ENCODE measurements around the gene EMILIN3.

The EMILIN3 gene

DNA sequence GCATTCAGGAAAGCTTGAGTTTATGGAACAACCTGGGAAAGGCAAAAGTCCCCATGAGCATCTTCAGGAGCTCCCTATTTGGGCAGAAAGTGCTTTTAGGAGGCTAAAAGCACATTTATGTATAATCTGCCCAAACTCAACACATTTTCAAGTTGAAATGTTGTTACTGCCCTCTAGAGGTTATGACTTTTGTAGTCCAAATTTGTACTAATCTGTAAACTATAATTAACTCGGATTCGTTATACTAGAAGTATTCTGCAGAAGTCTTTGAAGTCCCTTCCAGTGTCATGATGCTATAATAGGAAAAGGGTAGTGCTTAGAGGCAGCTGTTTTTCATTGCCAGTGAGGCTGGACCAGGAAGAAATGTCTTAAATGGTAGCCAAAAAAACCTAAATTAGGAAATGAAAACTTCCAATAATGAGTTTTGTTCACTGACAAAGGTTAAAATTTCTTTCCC is 44.8 kb upstream of the EMILIN3 start:
- ATAC-seq: 0 out of 3 replicates have a peak, but pooled peaks have one; percentile 43
- TF ChIP-seq ZNF70 (CRISPR knock-in tag; IDR thresholded peaks at IDR 0.05): no peak
- no peak for TF ChIP-seq SNAI2 (CRISPR knock-in tag; IDR thresholded peaks at IDR 0.05)
- TF ChIP-seq ZFP30 (CRISPR knock-in tag; IDR thresholded peaks at IDR 0.05): no peak
- TF ChIP-seq ZNF565 (CRISPR knock-in tag; conservative IDR thresholded peaks at IDR 0.05; ENCODE audit: low read depth): no peak

DNA sequence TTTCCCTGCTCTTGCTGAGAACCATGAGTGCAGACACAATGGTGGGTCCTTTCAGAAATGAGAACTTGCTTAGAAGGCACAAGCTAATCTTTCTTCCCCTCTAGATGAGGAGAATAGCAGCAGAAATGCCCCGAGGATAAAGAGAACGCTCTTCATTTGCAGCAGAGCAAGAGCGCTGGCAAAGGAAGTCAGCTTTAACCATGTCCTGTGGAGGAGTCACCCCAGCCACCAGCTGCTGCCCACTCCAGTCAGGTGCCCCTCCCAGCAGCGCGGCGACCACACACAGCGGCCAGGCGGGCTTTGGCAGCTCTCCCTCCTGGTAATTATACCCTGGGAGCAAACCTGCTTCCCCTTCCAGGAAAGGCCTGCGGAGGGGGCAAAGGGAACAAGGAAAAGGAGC is 42.4 kb upstream of the EMILIN3 start:
- TF ChIP-seq SNAI2 (CRISPR knock-in tag; IDR thresholded peaks at IDR 0.05) (no peak), TCF4 (CRISPR knock-in tag; IDR thresholded peaks at IDR 0.05; ENCODE audit: borderline replicate concordance) (no peak), ZNF70 (CRISPR knock-in tag; IDR thresholded peaks at IDR 0.05) (no peak), ISL1 (CRISPR knock-in tag; IDR thresholded peaks at IDR 0.05) (no peak), ZNF565 (CRISPR knock-in tag; conservative IDR thresholded peaks at IDR 0.05; ENCODE audit: low read depth) (no peak), ZFP3 (CRISPR knock-in tag; IDR thresholded peaks at IDR 0.05) (no peak), OSR1 (CRISPR knock-in tag; IDR thresholded peaks at IDR 0.05) (no peak), ZC3H10 (CRISPR knock-in tag; IDR thresholded peaks at IDR 0.05) (no peak), TOX (CRISPR knock-in tag; IDR thresholded peaks at IDR 0.05; ENCODE audit: borderline replicate concordance) (no peak), GLIS3 (CRISPR knock-in tag; IDR thresholded peaks at IDR 0.05) (no peak), RARB (CRISPR knock-in tag; IDR thresholded peaks at IDR 0.05) (no peak), ZNF8 (CRISPR knock-in tag; IDR thresholded peaks at IDR 0.05) (no peak), ZFP30 (CRISPR knock-in tag; IDR thresholded peaks at IDR 0.05) (no peak), ARNTL (CRISPR knock-in tag; IDR thresholded peaks at IDR 0.05; ENCODE audit: borderline replicate concordance, low read depth) (no peak)
- TF ChIP-seq, protein P1, sequence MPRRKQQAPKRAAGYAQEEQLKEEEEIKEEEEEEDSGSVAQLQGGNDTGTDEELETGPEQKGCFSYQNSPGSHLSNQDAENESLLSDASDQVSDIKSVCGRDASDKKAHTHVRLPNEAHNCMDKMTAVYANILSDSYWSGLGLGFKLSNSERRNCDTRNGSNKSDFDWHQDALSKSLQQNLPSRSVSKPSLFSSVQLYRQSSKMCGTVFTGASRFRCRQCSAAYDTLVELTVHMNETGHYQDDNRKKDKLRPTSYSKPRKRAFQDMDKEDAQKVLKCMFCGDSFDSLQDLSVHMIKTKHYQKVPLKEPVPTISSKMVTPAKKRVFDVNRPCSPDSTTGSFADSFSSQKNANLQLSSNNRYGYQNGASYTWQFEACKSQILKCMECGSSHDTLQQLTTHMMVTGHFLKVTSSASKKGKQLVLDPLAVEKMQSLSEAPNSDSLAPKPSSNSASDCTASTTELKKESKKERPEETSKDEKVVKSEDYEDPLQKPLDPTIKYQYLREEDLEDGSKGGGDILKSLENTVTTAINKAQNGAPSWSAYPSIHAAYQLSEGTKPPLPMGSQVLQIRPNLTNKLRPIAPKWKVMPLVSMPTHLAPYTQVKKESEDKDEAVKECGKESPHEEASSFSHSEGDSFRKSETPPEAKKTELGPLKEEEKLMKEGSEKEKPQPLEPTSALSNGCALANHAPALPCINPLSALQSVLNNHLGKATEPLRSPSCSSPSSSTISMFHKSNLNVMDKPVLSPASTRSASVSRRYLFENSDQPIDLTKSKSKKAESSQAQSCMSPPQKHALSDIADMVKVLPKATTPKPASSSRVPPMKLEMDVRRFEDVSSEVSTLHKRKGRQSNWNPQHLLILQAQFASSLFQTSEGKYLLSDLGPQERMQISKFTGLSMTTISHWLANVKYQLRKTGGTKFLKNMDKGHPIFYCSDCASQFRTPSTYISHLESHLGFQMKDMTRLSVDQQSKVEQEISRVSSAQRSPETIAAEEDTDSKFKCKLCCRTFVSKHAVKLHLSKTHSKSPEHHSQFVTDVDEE (CRISPR knock-in tag; IDR thresholded peaks at IDR 0.05): no peak
- TF ChIP-seq, protein P2, sequence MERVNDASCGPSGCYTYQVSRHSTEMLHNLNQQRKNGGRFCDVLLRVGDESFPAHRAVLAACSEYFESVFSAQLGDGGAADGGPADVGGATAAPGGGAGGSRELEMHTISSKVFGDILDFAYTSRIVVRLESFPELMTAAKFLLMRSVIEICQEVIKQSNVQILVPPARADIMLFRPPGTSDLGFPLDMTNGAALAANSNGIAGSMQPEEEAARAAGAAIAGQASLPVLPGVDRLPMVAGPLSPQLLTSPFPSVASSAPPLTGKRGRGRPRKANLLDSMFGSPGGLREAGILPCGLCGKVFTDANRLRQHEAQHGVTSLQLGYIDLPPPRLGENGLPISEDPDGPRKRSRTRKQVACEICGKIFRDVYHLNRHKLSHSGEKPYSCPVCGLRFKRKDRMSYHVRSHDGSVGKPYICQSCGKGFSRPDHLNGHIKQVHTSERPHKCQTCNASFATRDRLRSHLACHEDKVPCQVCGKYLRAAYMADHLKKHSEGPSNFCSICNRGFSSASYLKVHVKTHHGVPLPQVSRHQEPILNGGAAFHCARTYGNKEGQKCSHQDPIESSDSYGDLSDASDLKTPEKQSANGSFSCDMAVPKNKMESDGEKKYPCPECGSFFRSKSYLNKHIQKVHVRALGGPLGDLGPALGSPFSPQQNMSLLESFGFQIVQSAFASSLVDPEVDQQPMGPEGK (CRISPR knock-in tag; IDR thresholded peaks at IDR 0.05; ENCODE audit: borderline replicate concordance): no peak
- ATAC-seq: no peak; the same call in 2 of the 3 replicates

DNA sequence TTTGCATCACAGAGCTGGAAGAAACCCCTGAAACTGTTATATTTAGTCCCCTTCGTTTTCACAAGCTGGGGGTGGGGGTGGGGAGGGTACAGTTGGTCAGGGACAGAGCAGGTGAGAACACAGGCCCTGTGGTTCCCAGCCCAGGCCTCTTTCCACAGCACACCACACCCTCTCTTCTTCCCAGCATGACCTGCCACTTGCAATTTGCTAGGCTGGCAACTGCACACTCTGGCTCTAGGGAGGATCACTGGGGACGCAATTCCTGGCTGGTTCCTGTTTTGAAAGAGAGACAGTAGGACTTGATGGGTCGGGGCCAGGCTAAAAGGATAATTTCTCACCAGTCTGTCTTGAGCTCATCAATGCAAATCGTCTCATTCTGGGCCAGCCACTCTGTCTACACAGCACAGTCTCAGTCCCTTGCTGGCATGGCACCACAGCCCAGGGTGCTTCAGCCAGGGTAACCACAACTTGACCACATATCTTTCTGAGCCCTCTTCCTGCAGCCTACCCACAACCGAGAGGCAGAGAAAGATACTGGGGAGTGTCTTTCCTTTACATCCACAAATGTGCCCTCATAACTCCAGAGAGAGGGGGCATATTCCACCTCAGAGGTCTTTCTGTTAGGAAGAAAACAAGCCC is 41.7 kb upstream of the EMILIN3 start:
- no peak for ATAC-seq
- no peak for TF ChIP-seq GLIS3 (CRISPR knock-in tag; IDR thresholded peaks at IDR 0.05)
- TF ChIP-seq ZFP30 (CRISPR knock-in tag; IDR thresholded peaks at IDR 0.05): no peak
- no peak for TF ChIP-seq OSR1 (CRISPR knock-in tag; IDR thresholded peaks at IDR 0.05)
- TF ChIP-seq ZNF565 (CRISPR knock-in tag; conservative IDR thresholded peaks at IDR 0.05; ENCODE audit: low read depth): no peak
- no peak for TF ChIP-seq ZC3H10 (CRISPR knock-in tag; IDR thresholded peaks at IDR 0.05)
- TF ChIP-seq ZFP3 (CRISPR knock-in tag; IDR thresholded peaks at IDR 0.05): no peak
- no peak for TF ChIP-seq CSDC2 (CRISPR knock-in tag; IDR thresholded peaks at IDR 0.05)
- TF ChIP-seq TOX (CRISPR knock-in tag; IDR thresholded peaks at IDR 0.05; ENCODE audit: borderline replicate concordance): no peak
- no peak for TF ChIP-seq ZNF70 (CRISPR knock-in tag; IDR thresholded peaks at IDR 0.05)
- TF ChIP-seq, protein P2 (CRISPR knock-in tag; IDR thresholded peaks at IDR 0.05; ENCODE audit: borderline replicate concordance): no peak
- TF ChIP-seq PPARA (CRISPR knock-in tag; IDR thresholded peaks at IDR 0.05; ENCODE audit: borderline replicate concordance): no peak
- no peak for TF ChIP-seq SNAI2 (CRISPR knock-in tag; IDR thresholded peaks at IDR 0.05)
- TF ChIP-seq, protein P3, sequence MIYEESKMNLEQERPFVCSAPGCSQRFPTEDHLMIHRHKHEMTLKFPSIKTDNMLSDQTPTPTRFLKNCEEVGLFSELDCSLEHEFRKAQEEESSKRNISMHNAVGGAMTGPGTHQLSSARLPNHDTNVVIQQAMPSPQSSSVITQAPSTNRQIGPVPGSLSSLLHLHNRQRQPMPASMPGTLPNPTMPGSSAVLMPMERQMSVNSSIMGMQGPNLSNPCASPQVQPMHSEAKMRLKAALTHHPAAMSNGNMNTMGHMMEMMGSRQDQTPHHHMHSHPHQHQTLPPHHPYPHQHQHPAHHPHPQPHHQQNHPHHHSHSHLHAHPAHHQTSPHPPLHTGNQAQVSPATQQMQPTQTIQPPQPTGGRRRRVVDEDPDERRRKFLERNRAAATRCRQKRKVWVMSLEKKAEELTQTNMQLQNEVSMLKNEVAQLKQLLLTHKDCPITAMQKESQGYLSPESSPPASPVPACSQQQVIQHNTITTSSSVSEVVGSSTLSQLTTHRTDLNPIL (CRISPR knock-in tag; IDR thresholded peaks at IDR 0.05; ENCODE audit: low read depth): no peak
- TF ChIP-seq ZNF8 (CRISPR knock-in tag; IDR thresholded peaks at IDR 0.05): no peak
- TF ChIP-seq, protein P1 (CRISPR knock-in tag; IDR thresholded peaks at IDR 0.05): no peak
- TF ChIP-seq RARB (CRISPR knock-in tag; IDR thresholded peaks at IDR 0.05): no peak
